Type B pancreatic cell (in vitro differentiated cells): ENCODE measurements around the gene DEPDC5. TPM values are rescaled to one million over a fixed set of nuclear protein-coding genes. Genes with fewer than 3 reads are reported as not detected.
A peak's percentile ranks its signal among the peaks of the same experiment; 100 is the strongest.

ENCODE experiments used
- DNase-seq: peaks from one replicate; pipeline ENCODE4 v3.0.0; 2021; ENCODE audit warnings: mixed read lengths; ENCODE audit not compliant: unreplicated experiment; ENCODE audit errors: extremely low spot score
- H3K27ac Mint-ChIP-seq: 2 replicates; pipeline ENCODE4 v1.8.0; 2021; ENCODE audit warnings: mild to moderate bottlenecking, mixed read lengths
- H3K27me3 Mint-ChIP-seq: 2 replicates; pipeline ENCODE4 v1.8.0; 2021; ENCODE audit warnings: mixed read lengths
- H3K36me3 Mint-ChIP-seq: 2 replicates; pipeline ENCODE4 v1.8.0; 2021; ENCODE audit warnings: mixed read lengths
- H3K4me1 Mint-ChIP-seq: one replicate; pipeline ENCODE4 v1.8.0; 2021; ENCODE audit warnings: mixed read lengths; ENCODE audit not compliant: unreplicated experiment
- H3K4me3 Mint-ChIP-seq: 2 replicates; pipeline ENCODE4 v1.8.0; 2021; ENCODE audit warnings: mild to moderate bottlenecking, mixed read lengths
- H3K9me3 Mint-ChIP-seq: 2 replicates; pipeline ENCODE4 v1.8.0; 2021; ENCODE audit warnings: mixed read lengths
- total RNA-seq: library from RNA; stranded (reverse); gene quantifications from 2 replicates; pipeline ENCODE4 v1.2.1, GENCODE V29; 2021; ENCODE audit warnings: low replicate concordance
- TF ChIP-seq, protein P1 (sequence below): fragments of 200-600 bp; sonication (generic); conservative IDR thresholded peaks from 2 replicates; pipeline ENCODE4 v1.5.0; 2021; ENCODE audit warnings: antibody characterized with exemption, mild to moderate bottlenecking

The DEPDC5 gene
- total RNA-seq, 1 donor from 2014 or later = 40.6 TPM

DNA sequence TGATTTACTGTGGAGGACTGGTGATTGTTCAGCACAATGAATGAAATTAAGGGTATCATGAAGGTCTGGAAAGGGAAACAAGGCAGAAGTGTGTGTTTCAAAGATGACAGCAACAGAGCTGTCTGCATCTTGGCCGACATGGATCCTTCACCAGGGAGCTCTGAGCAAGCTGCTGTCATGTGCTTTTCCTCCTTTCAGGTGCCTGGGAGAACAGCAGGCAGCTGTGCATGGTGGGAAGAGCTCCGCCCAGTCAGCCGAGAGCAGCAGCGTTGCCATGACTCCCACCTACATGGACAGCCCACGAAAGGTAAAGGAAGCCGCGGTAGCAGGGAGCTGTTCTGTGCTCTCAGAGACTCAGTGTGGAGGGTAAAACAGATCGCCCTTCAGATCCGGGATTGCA is 103.4 kb downstream of the DEPDC5 start:
- H3K36me3 Mint-ChIP-seq = peaks cover 4% of the 10 kb centered on the region
- H3K27me3 Mint-ChIP-seq = no peaks in the 10 kb centered on the region
- peaks cover 6% of the 10 kb centered on the region for H3K4me1 Mint-ChIP-seq
- DNase-seq = no peak
- TF ChIP-seq, protein P1, sequence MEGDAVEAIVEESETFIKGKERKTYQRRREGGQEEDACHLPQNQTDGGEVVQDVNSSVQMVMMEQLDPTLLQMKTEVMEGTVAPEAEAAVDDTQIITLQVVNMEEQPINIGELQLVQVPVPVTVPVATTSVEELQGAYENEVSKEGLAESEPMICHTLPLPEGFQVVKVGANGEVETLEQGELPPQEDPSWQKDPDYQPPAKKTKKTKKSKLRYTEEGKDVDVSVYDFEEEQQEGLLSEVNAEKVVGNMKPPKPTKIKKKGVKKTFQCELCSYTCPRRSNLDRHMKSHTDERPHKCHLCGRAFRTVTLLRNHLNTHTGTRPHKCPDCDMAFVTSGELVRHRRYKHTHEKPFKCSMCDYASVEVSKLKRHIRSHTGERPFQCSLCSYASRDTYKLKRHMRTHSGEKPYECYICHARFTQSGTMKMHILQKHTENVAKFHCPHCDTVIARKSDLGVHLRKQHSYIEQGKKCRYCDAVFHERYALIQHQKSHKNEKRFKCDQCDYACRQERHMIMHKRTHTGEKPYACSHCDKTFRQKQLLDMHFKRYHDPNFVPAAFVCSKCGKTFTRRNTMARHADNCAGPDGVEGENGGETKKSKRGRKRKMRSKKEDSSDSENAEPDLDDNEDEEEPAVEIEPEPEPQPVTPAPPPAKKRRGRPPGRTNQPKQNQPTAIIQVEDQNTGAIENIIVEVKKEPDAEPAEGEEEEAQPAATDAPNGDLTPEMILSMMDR = no peak
- no peaks in the 10 kb centered on the region for H3K9me3 Mint-ChIP-seq
- no peak overlapping the region for H3K4me3 Mint-ChIP-seq
- H3K27ac Mint-ChIP-seq = peak overlapping the region; percentile 72

DNA sequence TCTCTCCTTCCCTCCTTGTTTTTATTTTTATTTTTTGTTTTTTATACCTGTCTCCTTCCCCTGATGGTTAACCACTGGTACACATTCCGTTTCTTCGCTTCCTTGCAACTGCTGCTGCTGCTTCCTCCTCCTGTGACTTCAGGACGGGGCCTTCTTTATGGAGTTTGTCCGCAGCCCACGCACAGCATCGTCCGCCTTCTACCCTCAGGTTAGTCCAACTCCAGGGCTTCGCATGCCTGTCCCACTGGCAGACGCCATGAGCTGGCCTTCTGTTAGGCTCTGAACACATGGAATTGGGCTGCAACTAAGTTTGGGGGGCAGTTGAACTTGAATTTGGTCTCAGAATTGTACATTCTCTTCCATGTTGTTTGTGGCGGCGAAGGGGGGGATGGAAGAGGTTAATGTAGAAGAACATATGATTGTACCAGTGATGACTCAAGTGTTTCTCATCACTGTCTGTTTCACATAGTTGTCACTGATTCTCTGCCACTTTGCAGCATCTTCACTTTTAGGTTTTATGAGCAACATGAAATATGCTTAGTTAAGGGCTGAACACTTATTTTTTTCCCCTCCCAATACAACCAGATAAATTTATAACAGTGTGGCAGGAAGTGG is 107.5 kb downstream of the DEPDC5 start:
- Mint-ChIP-seq H3K4me1 (peaks cover 6% of the 10 kb centered on the region), H3K27me3 (no peaks in the 10 kb centered on the region), H3K27ac (no peak overlapping the region), H3K36me3 (peaks cover 4% of the 10 kb centered on the region), H3K4me3 (no peak overlapping the region), H3K9me3 (no peaks in the 10 kb centered on the region)
- TF ChIP-seq, protein P1 = no peak
- DNase-seq = no peak

DNA sequence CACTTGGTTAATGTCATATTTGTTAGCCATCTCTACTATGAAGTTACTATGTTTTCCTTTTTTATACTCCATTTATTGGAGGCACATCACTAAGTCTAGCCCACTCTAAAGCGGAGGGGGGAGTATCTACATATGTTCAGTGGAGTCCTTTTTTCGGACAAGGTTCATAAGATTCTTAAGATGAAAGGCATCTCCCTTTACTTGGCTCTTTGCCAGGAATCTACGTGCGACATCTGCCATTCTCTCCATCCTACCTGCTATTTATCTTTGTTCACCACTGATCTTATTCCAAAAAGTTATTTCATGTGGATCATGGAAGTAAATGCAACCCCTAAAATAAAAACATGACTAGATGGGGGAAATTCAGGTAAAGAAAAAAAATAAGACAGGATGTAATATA is 113.1 kb downstream of the DEPDC5 start:
- peaks cover 26% of the 10 kb centered on the region for H3K36me3 Mint-ChIP-seq
- no peak overlapping the region for H3K27ac Mint-ChIP-seq
- no peak for DNase-seq
- TF ChIP-seq, protein P1 = no peak
- H3K4me1 Mint-ChIP-seq = no peaks in the 10 kb centered on the region
- H3K9me3 Mint-ChIP-seq = no peaks in the 10 kb centered on the region
- H3K4me3 Mint-ChIP-seq = no peak overlapping the region
- H3K27me3 Mint-ChIP-seq = no peaks in the 10 kb centered on the region

DNA sequence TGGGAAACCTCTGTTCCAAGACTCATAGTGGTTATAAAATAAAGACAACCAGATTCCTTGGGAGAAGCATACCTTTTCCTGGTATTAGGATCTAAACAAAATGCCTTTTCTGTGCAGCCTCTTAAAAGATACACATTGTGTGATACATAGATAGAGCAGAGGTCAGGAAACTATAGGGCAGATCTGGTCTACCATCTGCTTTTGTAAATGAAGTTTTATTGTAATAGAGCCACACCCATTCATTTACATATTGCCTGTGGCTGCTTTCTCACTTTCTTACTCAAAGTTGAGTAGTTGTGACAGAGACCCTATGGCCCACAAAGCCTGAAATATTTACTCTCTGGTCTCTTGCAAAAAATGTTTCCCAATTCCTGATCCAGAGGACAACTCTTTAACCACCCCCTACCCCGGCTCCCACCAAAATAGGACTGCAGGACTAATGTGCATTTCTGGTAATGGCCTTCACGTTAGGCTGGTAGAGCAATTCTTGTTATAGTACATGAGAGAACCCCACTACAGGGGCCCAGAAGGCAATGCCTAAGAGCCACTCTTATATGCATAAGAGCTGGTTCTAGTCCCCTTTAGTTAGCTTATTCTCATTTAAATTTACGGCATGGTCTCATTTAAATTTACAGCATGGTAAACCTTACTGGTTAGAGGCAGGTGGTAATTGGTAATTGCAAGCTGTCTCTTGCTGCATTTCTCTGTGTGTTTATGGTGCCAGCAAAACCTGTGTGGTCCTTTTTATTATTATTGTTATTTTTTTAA is 113.8 kb downstream of the DEPDC5 start:
- TF ChIP-seq, protein P1 = no peak
- Mint-ChIP-seq H3K9me3 (no peaks in the 10 kb centered on the region), H3K4me1 (no peaks in the 10 kb centered on the region), H3K36me3 (peaks cover 26% of the 10 kb centered on the region), H3K27ac (no peak overlapping the region), H3K4me3 (no peak overlapping the region), H3K27me3 (no peaks in the 10 kb centered on the region)
- DNase-seq = no peak

DNA sequence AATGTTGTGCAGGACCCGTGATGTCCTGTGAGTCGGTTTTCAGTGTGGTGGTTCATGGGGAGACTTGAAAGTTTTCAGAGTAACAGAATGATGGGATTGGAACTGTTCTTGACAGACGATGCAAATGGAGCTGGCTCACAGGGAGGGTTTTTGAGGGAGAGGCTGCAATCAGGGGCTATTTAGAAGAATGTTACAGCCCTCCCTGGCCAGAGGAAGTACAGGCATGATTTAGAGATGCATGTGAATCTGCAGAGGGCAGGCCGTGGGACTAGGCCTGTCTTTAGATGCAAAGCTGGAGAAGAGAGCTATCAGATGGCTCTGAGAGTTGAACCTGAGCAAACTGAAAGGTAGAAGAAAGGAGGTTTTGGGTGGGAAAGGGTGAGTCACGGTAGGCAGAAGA is 115.9 kb downstream of the DEPDC5 start:
- Mint-ChIP-seq H3K27ac (peak overlapping the region; percentile 38), H3K9me3 (no peaks in the 10 kb centered on the region), H3K4me1 (no peaks in the 10 kb centered on the region), H3K27me3 (no peaks in the 10 kb centered on the region), H3K36me3 (peaks cover 38% of the 10 kb centered on the region), H3K4me3 (no peak overlapping the region)
- DNase-seq = no peak
- TF ChIP-seq, protein P1 = no peak
